Osteocyte (in vitro differentiated cells): ENCODE data around the gene TMUB2. TPM values are rescaled to one million over a fixed set of nuclear protein-coding genes. Genes with fewer than 3 reads are reported as not detected.

Experiments used
- DNase-seq: peaks from one replicate; pipeline ENCODE4 v3.0.0; 2021; ENCODE audit warnings: mixed read lengths; ENCODE audit not compliant: unreplicated experiment; ENCODE audit errors: extremely low spot score
- H3K27ac Mint-ChIP-seq: one replicate; pipeline ENCODE4 v1.8.0; 2021; ENCODE audit warnings: mild to moderate bottlenecking, mixed read lengths; ENCODE audit not compliant: unreplicated experiment
- H3K27me3 Mint-ChIP-seq: one replicate; pipeline ENCODE4 v1.8.0; 2021; ENCODE audit warnings: mixed read lengths; ENCODE audit not compliant: unreplicated experiment
- H3K36me3 Mint-ChIP-seq: one replicate; pipeline ENCODE4 v1.8.0; 2021; ENCODE audit warnings: mixed read lengths; ENCODE audit not compliant: unreplicated experiment
- H3K4me1 Mint-ChIP-seq: one replicate; pipeline ENCODE4 v1.8.0; 2021; ENCODE audit warnings: mixed read lengths; ENCODE audit not compliant: unreplicated experiment
- H3K4me3 Mint-ChIP-seq: one replicate; pipeline ENCODE4 v1.8.0; 2021; ENCODE audit warnings: mild to moderate bottlenecking, moderate library complexity, mixed read lengths; ENCODE audit not compliant: unreplicated experiment
- H3K9me3 Mint-ChIP-seq: one replicate; pipeline ENCODE4 v1.8.0; 2021; ENCODE audit warnings: mixed read lengths; ENCODE audit not compliant: unreplicated experiment
- total RNA-seq: library from RNA; stranded (reverse); gene quantifications from 2 replicates; pipeline ENCODE4 v1.2.1, GENCODE V29; 2021
- TF ChIP-seq, protein P1 (sequence below): fragments of 200-600 bp; sonication (generic); IDR thresholded peaks from 2 replicates; pipeline ENCODE4 v1.5.0; 2021; ENCODE audit warnings: antibody characterized with exemption, mild to moderate bottlenecking, moderate library complexity

The TMUB2 gene
- total RNA-seq, 1 donor from 2014 or later, result 39.3 TPM

DNA sequence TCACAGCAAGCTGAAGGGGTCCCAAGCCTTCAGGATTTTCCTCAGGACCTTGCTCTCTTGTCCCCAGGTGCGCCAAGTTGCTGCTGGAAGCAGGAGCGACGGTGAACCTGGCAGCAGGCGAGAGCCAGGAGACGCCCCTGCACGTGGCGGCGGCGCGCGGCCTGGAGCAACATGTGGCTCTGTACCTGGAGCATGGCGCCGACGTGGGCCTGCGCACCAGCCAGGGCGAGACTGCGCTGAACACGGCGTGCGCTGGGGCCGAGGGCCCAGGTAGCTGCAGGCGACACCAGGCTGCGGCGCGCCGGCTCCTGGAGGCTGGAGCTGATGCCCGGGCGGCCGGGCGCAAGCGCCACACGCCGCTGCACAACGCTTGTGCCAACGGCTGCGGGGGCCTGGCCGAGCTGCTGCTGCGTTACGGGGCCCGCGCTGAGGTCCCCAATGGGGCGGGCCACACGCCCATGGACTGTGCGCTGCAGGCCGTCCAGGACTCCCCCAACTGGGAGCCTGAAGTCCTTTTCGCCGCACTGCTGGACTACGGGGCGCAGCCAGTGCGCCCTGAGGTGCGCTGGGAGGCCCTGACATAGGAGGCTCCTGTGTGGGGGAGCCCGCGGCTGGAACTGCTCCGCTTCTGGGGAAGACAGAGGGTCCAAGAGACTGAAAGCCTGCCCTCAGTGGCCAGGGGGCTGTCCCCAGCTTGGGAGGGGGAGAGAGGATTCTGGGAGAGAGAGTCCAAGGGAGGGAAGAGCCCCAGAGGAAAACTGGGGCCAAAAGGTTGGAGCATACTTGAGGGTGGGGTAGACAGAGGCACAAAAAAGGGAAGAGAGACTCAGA lies 9.9 kb upstream of the TMUB2 start:
- H3K4me3 Mint-ChIP-seq, result no peak overlapping the region
- H3K27me3 Mint-ChIP-seq, result no peaks in the 10 kb centered on the region
- peaks cover 12% of the 10 kb centered on the region for H3K36me3 Mint-ChIP-seq
- H3K27ac Mint-ChIP-seq, result no peak overlapping the region
- H3K9me3 Mint-ChIP-seq, result no peaks in the 10 kb centered on the region
- no peak for DNase-seq
- H3K4me1 Mint-ChIP-seq, result peaks cover 3% of the 10 kb centered on the region
- TF ChIP-seq, protein P1, sequence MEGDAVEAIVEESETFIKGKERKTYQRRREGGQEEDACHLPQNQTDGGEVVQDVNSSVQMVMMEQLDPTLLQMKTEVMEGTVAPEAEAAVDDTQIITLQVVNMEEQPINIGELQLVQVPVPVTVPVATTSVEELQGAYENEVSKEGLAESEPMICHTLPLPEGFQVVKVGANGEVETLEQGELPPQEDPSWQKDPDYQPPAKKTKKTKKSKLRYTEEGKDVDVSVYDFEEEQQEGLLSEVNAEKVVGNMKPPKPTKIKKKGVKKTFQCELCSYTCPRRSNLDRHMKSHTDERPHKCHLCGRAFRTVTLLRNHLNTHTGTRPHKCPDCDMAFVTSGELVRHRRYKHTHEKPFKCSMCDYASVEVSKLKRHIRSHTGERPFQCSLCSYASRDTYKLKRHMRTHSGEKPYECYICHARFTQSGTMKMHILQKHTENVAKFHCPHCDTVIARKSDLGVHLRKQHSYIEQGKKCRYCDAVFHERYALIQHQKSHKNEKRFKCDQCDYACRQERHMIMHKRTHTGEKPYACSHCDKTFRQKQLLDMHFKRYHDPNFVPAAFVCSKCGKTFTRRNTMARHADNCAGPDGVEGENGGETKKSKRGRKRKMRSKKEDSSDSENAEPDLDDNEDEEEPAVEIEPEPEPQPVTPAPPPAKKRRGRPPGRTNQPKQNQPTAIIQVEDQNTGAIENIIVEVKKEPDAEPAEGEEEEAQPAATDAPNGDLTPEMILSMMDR, result no peak

DNA sequence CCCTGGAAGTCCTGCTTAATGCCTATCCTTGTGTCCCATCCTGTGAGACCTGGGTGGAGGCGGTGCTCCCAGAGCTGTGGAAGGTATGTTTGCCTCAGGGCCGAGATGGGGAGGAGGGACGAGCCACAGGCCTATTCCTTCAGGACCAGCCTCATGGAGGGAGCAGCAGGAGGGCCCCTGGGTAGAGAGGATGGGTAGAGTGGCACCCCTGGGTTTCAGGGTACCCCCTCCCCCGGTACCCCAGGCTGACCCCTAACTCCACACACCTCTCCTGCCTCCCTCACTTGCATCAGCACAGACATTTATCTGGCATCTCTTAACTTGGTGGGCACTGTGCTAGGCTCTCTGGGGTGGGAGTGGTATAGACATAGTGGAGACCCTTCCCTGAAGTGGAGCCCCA lies 9.1 kb upstream of the TMUB2 start:
- no peak overlapping the region for H3K4me3 Mint-ChIP-seq
- H3K4me1 Mint-ChIP-seq, result no peaks in the 10 kb centered on the region
- no peaks in the 10 kb centered on the region for H3K27me3 Mint-ChIP-seq
- no peak overlapping the region for H3K27ac Mint-ChIP-seq
- DNase-seq, result no peak
- H3K36me3 Mint-ChIP-seq, result peaks cover 14% of the 10 kb centered on the region
- no peaks in the 10 kb centered on the region for H3K9me3 Mint-ChIP-seq
- TF ChIP-seq, protein P1, result no peak

DNA sequence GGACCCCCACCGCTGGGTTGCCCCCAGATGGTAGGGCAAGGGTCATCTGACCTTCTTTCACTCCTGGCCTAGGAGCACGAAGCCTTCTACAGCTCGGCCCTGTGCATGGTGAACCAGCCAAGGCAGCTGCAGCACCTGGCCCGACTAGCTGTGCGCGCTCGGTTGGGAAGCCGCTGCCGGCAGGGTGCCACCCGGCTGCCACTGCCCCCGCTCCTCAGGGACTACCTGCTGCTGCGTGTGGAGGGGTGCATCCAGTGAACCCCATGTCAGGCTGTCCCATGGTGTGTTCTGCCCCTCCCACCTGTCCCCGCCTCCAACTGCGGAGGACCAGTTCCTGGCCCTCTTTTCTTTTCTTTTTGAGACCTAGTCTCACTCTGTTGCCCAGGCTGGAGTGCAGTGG lies 8.6 kb upstream of the TMUB2 start:
- no peak overlapping the region for H3K4me3 Mint-ChIP-seq
- H3K36me3 Mint-ChIP-seq, result peaks cover 14% of the 10 kb centered on the region
- H3K9me3 Mint-ChIP-seq, result no peaks in the 10 kb centered on the region
- TF ChIP-seq, protein P1, result no peak
- DNase-seq, result no peak
- no peaks in the 10 kb centered on the region for H3K4me1 Mint-ChIP-seq
- no peaks in the 10 kb centered on the region for H3K27me3 Mint-ChIP-seq
- H3K27ac Mint-ChIP-seq, result no peak overlapping the region

DNA sequence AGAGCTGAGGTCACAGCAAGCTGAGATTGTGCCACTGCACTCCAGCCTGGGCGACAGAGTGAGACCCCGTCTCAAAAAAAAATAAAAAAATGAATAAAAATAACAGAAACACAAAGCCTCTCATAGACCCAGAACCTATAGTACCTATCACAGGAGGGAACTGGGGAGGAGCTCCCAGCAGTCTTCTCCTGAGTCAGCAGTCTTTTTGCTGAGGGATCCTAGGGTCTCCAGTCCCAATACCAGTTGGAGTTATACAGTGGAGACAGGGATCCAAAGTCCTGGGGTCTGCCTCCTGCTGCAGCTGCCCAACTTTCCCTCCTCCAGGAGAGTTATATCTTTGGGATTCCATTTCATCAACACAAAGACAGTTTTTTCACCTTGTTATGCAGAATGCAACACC lies 3.7 kb upstream of the TMUB2 start:
- H3K27ac Mint-ChIP-seq, result no peak overlapping the region

DNA sequence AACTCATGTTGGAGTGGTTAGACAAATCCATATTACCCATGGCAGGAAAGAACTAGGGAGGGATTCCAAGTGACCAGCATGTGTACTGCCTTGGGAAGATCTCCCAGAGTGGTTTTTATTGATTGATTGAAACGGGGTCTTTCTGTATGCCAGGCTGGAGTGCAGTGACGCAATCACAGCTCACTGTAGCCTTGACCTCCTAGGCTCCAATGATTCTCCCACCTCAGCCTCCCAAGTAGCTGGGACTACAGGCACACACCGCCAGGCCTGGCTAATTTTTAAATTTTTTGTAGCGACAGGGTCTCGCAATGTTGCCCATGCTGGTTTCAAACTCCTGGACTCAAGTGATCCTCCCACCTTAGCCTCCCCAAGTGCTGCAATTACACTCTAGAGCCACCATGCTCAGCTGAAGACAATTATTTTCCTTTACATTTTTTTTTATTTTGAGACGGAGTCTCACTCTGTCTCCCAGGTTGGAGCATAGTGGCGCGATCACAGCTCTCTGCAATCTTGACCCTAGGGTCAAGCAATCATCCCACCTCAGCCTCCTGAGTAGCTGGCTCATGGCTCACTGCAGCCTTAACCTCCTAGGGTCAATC lies 2.5 kb upstream of the TMUB2 start:
- Mint-ChIP-seq H3K27me3 (no peaks in the 10 kb centered on the region), H3K9me3 (no peaks in the 10 kb centered on the region), H3K4me3 (no peak overlapping the region), H3K27ac (no peak overlapping the region), H3K36me3 (peaks cover 5% of the 10 kb centered on the region), H3K4me1 (peaks cover 25% of the 10 kb centered on the region)
- DNase-seq, result no peak
- TF ChIP-seq, protein P1, result no peak

More for the DNA sequence above, 3.7 kb upstream of the TMUB2 start:
- no peak overlapping the region for H3K4me3 Mint-ChIP-seq
- H3K36me3 Mint-ChIP-seq, result peaks cover 9% of the 10 kb centered on the region
- H3K9me3 Mint-ChIP-seq, result no peaks in the 10 kb centered on the region
- peaks cover 16% of the 10 kb centered on the region for H3K4me1 Mint-ChIP-seq
- no peak for DNase-seq
- TF ChIP-seq, protein P1, result no peak
- no peaks in the 10 kb centered on the region for H3K27me3 Mint-ChIP-seq
